GM18861 (cell line): ENCODE measurements around the gene SIRPB2.
A peak's percentile ranks its signal among the peaks of the same experiment; 100 is the strongest.

ENCODE experiments used
- ATAC-seq: cut with Tn5 transposase; IDR thresholded peaks from one replicate; pipeline ENCODE4 v1.9.1; 2021; ENCODE audit not compliant: unreplicated experiment

SIRPB2 gene

DNA sequence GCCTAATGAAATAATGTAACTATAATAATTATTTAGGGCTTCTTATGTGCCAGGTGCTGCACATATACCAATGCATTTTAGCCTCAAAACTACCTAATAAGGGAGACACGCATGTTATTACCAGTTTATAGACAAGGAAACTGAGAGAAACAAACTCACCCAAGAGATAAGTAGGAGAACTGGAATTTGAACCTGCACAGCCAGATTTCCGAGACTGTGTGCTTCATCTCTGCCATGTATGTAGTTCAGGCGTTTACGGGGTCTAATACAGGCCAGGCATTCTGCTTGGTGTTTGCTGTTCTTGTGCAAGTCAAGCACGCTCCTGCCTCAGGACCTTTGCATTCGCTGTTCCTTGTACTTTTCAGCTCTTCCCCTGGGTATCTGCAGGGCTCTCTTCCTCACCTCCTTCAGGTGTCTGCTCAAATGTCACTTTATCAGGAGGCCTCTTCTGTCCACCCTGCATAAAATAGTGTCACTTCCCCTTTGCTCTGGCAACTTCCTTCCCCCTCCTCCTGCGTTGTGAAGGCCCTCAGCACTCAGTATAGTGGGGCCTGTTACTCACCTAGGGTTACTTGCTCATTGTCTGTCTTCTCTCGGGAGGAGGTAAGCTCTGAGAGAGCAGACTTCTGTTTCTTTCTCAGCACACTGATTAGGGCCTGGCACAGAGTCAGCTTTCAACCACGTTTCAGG lies 18.5 kb downstream of the SIRPB2 start:
- no peak for ATAC-seq

DNA sequence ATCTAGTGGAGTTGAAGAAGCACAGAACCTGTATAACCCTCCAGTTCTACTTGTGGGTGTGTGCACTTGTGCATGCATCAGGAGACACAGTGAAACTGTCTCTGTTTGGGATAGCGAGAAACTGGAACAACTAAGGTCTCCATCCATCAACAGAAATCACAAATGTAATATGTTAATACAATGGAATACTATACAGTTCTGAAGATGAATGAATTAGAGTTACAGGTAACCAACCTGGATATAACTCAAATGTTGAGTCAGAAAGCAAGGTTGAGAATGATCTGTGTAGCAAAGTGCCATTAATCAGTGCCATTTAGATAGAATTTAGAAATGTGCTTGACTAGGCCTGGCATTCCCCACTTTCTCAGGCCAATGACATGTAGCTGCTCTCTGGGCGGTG lies 20.0 kb downstream of the SIRPB2 start:
- no peak for ATAC-seq

DNA sequence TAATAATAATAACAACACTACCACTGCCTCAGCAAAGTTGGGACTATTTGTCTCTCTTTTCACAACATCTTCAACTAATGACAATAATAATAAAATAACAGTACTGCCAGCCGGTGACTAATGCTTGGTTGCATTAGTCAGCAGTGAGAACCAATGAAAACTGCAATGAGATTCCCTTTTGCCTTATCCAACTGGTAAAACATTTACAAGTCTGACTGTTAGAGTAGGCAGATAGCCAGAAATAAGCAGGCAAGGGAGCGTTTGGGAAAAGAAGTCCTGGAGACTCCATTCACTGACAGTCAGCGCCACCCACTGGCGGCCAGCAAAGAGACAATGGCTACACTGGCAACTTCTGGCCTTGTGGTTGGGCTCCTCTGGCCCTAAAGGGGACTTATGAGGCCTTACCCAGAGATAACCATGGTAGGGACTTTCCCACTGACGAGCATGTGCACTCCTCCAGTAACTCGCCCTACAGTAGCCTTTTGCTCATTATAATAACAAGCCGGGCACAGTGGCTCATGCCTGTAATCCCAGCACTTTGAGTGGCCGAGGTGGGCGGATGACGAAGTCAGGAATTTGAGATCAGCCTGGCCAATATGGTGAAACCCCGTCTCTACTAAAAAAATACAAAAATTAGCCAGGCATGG lies 21.2 kb downstream of the SIRPB2 start:
- ATAC-seq = no peak

DNA sequence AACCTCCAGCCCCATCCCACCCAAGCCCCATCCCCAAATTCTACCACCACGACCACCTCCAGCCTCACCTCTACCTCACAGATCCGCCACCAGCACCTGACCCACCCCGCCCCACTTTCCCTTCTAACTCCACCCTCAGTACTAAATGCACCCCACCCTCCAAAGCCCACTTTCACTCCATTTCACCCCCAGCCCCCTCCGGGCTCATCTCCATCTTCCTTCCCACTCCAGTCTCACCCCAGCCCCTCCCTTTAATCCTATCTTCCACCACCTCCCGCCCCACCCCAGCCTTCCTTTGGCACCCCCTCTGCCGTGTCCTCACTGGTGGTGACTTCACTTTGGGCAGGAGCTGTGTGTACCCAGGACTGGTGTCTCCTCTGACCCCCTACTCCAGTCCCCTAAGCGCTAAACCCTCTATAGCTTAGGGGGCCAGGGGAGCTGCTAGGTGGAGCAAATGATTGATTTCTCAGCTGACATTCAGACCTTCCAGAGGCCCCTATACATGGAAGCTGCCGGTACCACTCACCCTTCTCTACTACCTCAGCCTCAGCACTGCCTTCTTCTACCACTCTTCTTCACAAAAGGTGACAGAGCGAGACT lies 21.8 kb downstream of the SIRPB2 start:
- ATAC-seq = no peak

DNA sequence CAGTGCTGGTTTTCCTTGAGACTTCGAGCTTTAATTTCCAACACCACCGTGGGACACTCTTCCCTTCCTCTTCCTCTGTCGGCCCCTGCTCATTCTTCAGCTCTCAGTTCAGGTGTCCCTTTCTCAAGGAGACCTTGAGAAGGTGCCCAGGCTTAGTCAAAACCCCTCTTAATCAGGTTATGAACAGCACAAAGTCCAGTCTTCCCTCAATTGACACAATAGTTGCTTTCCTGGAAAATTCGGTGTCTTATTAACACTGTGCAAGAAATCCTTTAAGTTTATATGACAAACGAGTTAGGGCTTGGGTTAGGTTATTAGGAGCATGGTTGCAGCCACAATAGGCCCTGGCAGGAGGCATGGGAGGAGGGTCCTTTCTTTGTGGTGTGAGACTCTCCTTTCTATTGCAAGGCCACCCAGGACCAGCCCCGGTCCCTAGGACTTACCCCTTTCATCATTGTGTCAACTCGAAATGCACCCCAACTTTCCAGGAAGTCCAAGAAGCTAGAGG lies 23.0 kb downstream of the SIRPB2 start:
- ATAC-seq = no peak

DNA sequence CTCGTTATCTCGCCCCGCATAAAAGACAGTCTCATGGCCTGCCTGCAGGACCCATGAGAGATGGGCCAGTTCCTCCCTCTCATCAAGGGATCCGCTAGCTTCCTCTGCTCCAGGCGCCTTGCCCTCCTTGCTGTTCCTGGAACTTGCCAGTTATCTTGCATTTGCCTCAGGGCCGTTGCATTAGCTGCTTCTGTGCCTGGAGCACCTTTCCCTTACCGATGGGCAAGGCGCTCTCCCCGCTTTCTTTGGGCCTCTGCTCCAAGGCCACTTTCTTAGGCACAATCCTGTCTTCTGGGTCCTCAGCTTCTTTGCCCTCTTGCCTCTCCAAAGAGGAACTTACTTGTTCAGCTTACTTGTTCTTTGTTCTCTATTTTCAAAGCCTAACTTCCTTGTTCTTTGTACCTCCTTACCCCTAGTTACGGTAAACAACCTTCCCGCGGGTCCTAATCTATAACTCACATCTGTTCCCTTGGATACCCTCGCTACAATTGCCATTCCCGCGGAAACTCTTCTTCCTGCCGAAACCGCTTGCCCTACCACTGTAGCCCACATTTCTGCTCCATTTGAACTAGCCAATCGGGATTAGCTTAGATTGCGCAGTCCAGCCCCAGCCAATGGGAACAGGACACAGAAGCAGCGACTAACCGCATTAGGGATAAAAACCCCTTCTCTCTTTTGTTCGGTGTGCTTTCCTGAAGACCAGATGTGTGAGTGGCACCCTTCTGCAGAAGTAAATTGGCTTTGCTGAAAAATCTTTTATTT lies 23.7 kb downstream of the SIRPB2 start:
- no peak for ATAC-seq

DNA sequence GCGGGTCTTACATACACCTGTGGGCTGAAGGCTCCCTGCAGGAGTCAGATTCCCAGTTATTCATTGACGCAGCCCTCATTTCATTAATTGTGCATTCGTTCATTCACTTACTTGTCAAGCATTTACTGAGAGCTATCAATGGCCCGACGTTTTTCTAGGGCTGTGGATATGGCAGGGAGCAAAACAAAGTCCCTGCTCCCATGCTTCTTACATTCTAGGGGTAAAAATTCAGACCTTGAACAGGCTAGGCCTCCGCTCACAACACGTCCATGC lies 24.2 kb downstream of the SIRPB2 start:
- ATAC-seq = no peak

DNA sequence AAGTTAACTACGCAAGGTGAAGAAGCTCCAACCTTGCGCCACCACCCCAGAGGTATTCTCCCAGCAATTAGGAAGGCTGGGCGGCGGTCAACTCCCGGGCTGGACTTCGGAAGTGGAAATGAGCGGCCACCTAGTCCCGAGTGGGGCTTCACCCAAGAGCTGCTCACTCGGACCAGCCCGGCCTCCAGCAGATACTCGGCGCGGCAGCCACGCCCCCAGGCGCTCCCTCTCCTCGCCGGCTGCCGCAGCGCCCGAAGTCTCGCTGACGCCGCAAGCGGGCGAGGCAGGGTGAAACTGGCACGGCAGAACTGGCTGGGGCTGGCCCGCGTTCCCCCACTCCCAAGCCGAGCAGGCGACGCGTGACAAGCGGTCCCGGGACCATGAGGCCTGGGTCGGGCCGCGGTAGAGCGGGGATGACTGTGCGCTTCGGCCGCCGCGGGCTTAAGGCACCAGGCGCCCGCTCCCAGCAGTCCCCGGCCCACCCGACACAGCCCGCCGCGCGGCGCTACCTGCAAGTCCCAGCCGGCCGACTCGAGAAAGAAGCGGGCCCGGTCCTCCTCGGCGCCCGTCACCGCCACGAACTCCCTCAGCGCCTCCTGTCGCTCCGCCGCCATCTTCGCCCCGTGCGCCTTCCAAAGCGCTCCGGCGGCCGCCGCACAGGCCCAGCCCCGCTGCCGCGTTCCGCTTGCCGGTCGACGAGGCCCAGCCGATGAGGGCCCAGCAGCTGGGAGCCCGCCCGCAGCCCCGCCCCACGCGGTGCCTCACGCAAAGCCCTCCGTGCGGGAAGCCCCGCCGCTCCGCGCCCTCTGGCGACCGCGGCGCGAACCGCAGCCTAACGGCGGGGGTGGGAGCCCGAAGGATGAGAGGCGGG lies 24.8 kb downstream of the SIRPB2 start, which contains the start of gene NSFL1C:
NSFL1C (minus strand) TSS at position 639 of the 871 bp plus-strand sequence; CDS start at position 614, 25 bp downstream.
- ATAC-seq = peak; percentile 69

DNA sequence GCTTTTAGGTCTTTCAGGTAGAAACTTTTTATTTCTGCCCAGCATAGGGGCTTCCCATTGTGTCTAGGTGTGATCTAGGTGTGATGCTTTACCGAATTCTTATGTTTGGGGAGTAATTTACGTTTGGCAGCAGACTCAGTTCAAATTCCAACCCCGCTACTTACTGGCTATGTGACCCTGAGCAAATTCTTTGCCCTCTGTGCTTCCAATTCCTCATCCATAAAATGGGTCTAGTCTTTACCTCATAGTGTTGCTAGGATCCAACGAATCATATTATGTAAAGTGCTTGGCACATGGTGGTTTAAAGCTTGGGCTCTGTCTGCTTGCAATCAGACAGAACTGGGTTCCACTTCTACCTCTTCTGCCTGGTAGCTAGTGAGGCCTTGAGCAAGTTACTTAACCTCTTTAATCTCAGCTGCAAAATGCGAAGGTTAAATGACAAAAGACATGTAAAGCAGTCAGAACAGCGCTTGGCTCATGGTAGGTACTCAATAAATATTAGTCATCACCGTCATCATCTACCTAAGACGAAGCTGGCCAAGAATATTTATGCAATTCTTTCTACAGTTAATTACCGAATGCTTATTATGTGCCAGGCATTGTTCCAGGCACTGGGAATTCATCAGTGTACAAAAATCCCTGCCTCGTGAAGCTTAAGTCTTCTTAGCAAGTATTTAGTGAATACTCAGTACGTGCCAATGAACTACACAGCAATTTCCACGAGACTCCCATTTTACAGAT lies 25.6 kb downstream of the SIRPB2 start:
- no peak for ATAC-seq

DNA sequence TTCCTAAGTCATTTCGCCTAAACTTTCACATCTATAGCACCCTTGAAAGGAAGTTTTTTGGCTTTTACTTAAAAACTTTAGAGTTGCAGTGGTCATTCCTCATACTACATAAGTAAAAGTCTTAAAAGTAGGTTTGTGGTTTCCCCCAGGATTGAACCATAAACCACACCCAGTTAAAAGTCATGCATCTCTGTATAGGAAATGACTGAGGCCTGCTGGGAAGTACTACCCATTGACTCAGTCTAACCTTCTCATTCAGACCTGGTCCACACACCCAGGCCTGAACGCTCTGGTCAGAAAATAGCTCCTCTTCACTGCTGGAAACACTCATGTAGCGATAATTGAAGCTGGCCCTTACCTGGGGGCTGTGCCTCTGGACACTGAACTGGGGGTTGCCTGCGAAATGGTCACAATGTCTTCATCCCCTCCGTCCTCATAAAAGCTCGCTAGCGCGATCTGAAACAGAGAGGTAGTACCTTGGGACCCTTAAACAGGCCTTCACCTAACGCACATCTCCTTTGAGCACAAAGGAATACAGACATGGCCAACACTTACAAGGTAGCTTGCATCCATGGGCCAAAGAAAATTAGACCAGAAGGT lies 27.1 kb downstream of the SIRPB2 start:
- ATAC-seq = no peak

DNA sequence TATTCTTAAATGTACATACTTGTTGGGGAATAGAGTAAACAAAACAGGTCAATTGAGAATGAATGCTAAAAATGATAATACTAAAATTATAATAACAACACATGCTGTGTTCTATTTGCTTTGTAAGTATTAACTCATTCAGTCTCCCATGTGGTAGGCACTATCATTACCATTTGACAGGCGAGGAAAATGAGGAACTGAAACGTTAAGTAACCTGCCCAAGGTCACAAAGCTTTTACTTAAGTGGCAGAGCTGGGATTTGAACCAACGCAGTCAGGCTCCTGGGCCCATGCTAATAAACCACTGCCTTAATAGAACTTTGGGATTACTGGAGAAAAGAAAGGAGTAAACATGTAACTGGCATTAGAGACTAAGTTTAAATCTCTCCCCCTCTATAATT lies 28.4 kb downstream of the SIRPB2 start:
- ATAC-seq = no peak

DNA sequence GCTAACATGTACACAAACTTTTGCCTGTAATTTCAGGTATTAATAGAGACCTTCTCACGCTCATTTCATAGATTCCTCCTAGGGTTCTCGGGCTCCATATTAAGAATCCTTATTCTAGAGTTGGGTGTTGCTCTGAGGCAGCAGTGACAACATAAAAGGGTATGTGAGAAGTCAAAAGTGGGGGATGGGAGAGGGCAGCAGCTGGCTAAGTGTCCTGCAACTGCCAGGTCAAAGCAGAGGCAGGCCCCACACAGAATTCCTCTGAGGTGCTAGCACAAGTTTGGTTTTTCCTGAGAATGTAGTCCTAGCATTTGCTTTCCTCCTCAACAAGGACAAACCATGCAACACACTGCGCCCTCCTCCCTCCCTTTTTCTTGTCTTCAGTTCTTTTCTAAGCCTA lies 29.2 kb downstream of the SIRPB2 start:
- ATAC-seq = no peak

DNA sequence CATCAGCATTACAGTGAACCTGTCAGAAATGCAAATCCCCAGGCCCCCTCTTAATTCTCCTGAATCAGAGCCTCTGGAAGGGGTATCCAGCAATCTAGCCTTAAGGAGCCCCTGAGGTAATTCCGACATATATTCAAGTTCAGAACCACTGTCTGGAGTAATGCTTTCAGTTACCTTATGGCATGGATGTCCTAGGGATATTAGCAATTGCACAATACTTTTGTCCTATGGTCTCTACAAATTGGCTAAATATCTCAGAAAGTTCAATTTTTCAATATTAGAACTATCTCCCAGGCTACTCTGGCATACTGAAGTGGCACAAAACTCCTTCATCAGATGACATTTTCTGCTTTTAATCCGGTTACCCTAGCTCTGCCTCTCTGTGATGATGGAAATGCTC lies 30.9 kb downstream of the SIRPB2 start:
- ATAC-seq = no peak

DNA sequence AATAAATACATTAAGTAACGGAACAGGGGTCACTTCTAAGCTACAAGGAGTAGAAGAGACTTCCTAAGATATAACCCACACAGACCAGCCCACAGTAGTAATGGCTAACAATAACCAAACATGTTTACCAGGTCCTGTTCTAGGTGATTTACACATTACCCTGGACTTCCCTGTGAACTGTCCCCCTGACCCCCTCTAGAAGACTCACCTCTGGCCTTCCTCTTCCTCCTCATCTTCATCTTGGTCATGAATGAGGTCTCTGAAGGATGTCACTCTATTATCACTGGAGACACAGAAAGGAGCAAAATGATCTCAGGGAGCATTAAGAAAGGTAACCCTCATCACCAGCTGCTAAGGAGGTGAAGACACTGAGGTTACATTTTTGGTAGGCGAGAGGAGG lies 33.2 kb downstream of the SIRPB2 start:
- no peak for ATAC-seq

DNA sequence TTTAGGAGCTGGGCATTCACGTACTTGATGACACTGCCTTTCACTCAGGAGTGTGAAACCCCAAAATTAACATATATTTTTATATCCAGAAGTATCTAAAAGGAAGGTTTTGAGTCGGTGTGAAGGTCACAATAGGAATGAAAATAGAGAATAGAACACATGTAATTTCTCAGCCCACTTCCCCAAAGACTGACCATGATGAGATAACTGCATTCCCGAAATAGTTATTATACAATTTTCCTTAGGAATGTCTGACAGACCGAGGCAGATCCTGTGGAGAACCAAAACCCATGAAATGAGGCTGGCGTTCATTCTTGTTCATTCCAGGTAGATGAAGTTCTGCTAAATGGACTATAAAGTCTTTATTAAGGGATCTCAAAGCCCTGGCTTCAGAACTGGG lies 34.9 kb downstream of the SIRPB2 start:
- no peak for ATAC-seq

DNA sequence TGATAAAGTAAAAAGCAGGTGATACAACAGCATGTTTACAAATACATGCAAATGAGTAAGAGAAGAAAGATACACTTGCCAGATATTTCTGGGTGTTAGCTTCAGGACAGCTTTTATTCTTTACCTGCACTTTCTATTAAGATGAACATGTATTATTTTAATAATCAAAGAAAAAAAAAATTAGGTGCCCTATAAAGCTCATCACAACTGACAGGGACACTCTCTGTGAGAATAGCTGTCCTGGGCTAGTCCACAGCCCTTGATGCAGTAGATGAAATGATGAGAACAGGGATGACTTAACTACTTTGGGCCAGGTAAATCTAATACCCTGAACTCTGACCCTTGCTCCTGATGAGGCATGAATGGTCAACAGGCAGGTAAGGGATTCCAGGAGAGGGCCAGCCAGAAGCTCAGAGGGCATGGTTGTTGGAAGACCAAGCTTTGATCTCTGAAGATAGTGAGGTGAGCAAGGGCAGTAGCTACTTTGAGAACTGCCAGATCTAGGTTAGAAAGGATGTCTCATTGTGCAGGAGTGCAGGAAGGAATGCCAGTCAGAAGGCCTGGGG lies 40.2 kb downstream of the SIRPB2 start:
- ATAC-seq = no peak

DNA sequence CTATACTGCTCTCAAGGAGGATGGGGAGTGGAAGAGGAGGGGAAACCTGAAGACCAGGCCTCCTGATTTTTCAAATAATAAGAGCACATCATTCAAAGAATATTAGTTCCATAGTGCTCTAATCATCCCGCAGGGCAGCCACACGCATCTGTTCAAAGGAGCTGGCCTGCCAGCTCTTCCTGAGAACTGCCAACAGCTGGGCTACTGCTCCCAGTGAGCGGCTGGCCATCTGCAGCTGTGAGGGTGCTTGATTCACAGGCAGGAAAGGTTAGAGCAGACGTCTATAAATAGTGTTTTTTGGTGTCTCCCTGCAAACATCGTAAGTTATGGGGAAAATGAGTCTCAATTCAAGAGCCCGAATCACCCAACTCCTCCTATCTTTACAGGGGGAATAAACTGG lies 41.9 kb downstream of the SIRPB2 start:
- ATAC-seq = no peak

DNA sequence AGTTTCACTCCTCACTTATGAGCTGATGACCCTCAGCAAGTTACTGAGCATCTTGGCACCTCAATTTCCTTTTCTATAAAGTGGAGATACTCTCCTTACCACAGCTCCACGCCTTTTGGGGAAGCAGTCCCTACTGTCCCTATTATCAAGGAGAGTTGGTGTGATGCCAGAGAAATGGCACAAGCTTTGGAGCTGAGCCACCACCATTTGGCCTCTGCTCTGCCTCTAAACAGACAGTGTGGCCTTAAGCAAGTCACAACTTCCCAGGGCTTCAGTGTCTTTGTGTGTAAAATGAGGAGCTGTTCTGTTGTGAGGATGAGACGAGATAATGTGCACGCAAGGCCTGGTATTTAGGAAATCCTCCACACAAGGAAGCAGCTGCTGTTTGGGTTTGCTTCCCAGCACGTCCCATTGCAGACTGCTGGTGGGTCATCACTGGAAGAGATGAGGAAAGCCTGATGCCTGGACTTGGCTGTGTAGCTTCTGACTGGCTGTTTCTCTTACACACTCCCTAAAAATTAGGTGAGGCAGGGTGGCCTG lies 43.1 kb downstream of the SIRPB2 start:
- ATAC-seq = no peak

DNA sequence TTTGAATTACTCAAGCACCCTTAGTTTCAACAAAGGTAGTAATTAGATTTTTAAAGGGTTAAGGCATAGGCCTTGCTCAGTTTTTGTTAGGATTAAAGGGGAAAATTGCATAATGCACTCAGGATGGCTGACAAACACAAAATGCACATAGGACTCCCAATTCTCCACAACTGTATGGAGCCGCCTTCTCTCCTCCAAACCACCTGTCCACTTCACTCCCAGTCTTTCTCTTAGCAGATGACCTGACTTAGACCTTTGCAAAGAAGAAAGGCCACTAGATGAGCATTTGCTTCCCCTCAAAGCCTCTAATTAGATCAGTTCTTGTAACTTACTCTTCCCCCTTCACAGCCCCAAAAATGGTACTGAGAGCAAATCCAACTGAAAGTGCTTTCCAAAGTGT lies 44.7 kb downstream of the SIRPB2 start:
- no peak for ATAC-seq
